Right hindlimb (tissue), 1 donor: ENCODE measurements around the gene GFER.
A peak's percentile ranks its signal among the peaks of the same experiment; 100 is the strongest.
"Not testable (repeated sequence)": the region's sequence is repeated elsewhere in the genome, so short reads cannot be mapped to it uniquely, and the experiment has no call there.

ENCODE experiments used
- DNase-seq: peaks from one replicate; pipeline ENCODE4 v3.0.0-alpha.2; 2018

GFER gene

GRCh38 chr16:1958143-1958491, 25.9 kb upstream of the GFER start:
- peak; percentile 20 for DNase-seq

- peak; percentile 42 for DNase-seq
These were observed 25.2 kb upstream of the GFER start for GRCh38 chr16:1958715-1959268.

GRCh38 chr16:1959269-1960039, 24.5 kb upstream of the GFER start, which contains the start of gene NDUFB10:
TSS of gene NDUFB10 (plus strand) at chr16:1959538. CDS start at chr16:1959625, 87 bp downstream.
- peak; percentile 92 for DNase-seq

- DNase-seq: peak; percentile 34
These were observed 23.0 kb upstream of the GFER start for GRCh38 chr16:1960665-1961630.

GRCh38 chr16:1961651-1962067, 22.3 kb upstream of the GFER start:
- DNase-seq: no peak

GRCh38 chr16:1962161-1963153, 21.5 kb upstream of the GFER start:
- not testable (repeated sequence) for DNase-seq

- DNase-seq: no peak
These were observed 20.0 kb upstream of the GFER start for GRCh38 chr16:1963806-1964505.

GRCh38 chr16:1964506-1965395, 19.2 kb upstream of the GFER start, which contains the start of gene RPS2:
TSS of gene RPS2 (minus strand) at chr16:1964826. CDS start at chr16:1964625, 201 bp downstream.
- DNase-seq: peak; percentile 99

- no peak for DNase-seq
These were observed 18.5 kb upstream of the GFER start for GRCh38 chr16:1965396-1966001.

GRCh38 chr16:1966460-1966859, 17.5 kb upstream of the GFER start, which contains the start of gene RNF151:
TSS of gene RNF151 (plus strand) at chr16:1966856. CDS start at chr16:1966882, 26 bp downstream.
- DNase-seq: no peak

GRCh38 chr16:1968146-1968953, 15.6 kb upstream of the GFER start:
- DNase-seq: no peak

- DNase-seq: peak; percentile 96
These were observed 12.1 kb upstream of the GFER start, which contains the start of gene TBL3 for GRCh38 chr16:1971796-1972489. TSS of gene TBL3 (plus strand) at chr16:1972053. CDS start at chr16:1972165, 112 bp downstream.

GRCh38 chr16:1972490-1972877, 11.5 kb upstream of the GFER start:
- DNase-seq: no peak

GRCh38 chr16:1973461-1974156, 10.4 kb upstream of the GFER start:
- DNase-seq: no peak

- DNase-seq: no peak
These were observed 9.6 kb upstream of the GFER start for GRCh38 chr16:1974157-1975070.
